OCI-LY7 (cell line): ENCODE measurements around the gene KRTDAP. TPM values are rescaled to one million over a fixed set of nuclear protein-coding genes. Genes with fewer than 3 reads are reported as not detected.
A peak's percentile ranks its signal among the peaks of the same experiment; 100 is the strongest.

Experiments
- BruUV-seq: library from RNA; stranded (reverse); fragments of 400-500 nt; replicated peaks from 2 replicates; lab custom pipeline; 2021; lab: Mats Ljungman, UMichigan
- CTCF ChIA-PET: fragments of 300-600 bp; sonication (Branson Sonifier 250); formaldehyde crosslinking; loops from one replicate; lab custom pipeline; 2022; ENCODE audit warnings: antibody characterized with exemption; ENCODE audit not compliant: unreplicated experiment; lab: Charles Lee
- POLR2A ChIA-PET: fragments of 300-600 bp; sonication (Branson Sonifier 250); formaldehyde crosslinking; loops from one replicate; lab custom pipeline; 2022; ENCODE audit warnings: antibody characterized with exemption; lab: Charles Lee
- DNase-seq: peaks from one replicate; pipeline ENCODE4 v3.0.0-alpha.2; 2015; ENCODE audit warnings: low spot score
- H2AFZ ChIP-seq: fragments of 200-600 bp; sonication (generic), shearing (Covaris generic); 2 replicates; pipeline ENCODE4 v1.6.1; 2014; ENCODE audit warnings: mild to moderate bottlenecking, antibody characterized with exemption, low read length, moderate library complexity
- H3K27ac ChIP-seq: fragments of 200-600 bp; sonication (generic); 2 replicates; pipeline ENCODE4 v1.5.1; 2014; ENCODE audit warnings: mixed run types, low read depth, mild to moderate bottlenecking, moderate library complexity, low read length, inconsistent platforms; ENCODE audit not compliant: poor library complexity, severe bottlenecking
- H3K36me3 ChIP-seq: fragments of 200-600 bp; sonication (generic); 2 replicates; pipeline ENCODE4 v1.6.1; 2014; ENCODE audit warnings: mild to moderate bottlenecking, antibody characterized with exemption, low read length, moderate library complexity, mixed read lengths; ENCODE audit not compliant: insufficient read depth
- H3K4me1 ChIP-seq: fragments of 200-600 bp; sonication (generic); 2 replicates; pipeline ENCODE4 v1.5.1; 2014; ENCODE audit warnings: mild to moderate bottlenecking, low read length; ENCODE audit not compliant: insufficient read depth, poor library complexity, severe bottlenecking
- H3K4me2 ChIP-seq: fragments of 200-600 bp; sonication (generic); 2 replicates; pipeline ENCODE4 v1.6.1; 2014; ENCODE audit warnings: mild to moderate bottlenecking, low read length
- H3K4me3 ChIP-seq: fragments of 200-600 bp; sonication (generic); 2 replicates; pipeline ENCODE4 v1.5.1; 2014; ENCODE audit warnings: mild to moderate bottlenecking, low read depth, low read length; ENCODE audit not compliant: poor library complexity, severe bottlenecking
- H3K79me2 ChIP-seq: fragments of 200-600 bp; sonication (generic); 2 replicates; pipeline ENCODE4 v1.6.1; 2016; ENCODE audit warnings: low read depth, mild to moderate bottlenecking, low read length, moderate library complexity, mixed read lengths; ENCODE audit not compliant: insufficient read depth
- H3K9me2 ChIP-seq: fragments of 200-600 bp; sonication (generic); 2 replicates; pipeline ENCODE4 v1.6.1; 2016; ENCODE audit warnings: mild to moderate bottlenecking, low read length, mixed read lengths; ENCODE audit not compliant: insufficient read depth
- H3K9me3 ChIP-seq: fragments of 200-600 bp; sonication (generic); 2 replicates; pipeline ENCODE4 v1.6.1; 2014; ENCODE audit warnings: mild to moderate bottlenecking, mixed run types, low read length, mixed read lengths
- H4K20me1 ChIP-seq: fragments of 200-600 bp; sonication (generic); 2 replicates; pipeline ENCODE4 v1.6.1; 2014; ENCODE audit warnings: mild to moderate bottlenecking, antibody characterized with exemption, low read length, moderate library complexity, mixed read lengths; ENCODE audit not compliant: insufficient read depth
- CTCF ChIP-seq: fragments of 200-600 bp; sonication (generic); conservative IDR thresholded peaks from 2 replicates; pipeline ENCODE4 v1.5.1; 2014; ENCODE audit warnings: mild to moderate bottlenecking, antibody characterized with exemption, low read length, moderate library complexity, mixed read lengths
- EZH2phosphoT487 ChIP-seq: fragments of 200-600 bp; sonication (generic); IDR thresholded peaks from 2 replicates; pipeline ENCODE4 v1.6.1; 2018; ENCODE audit warnings: low read depth, borderline replicate concordance, mild to moderate bottlenecking, mixed run types, antibody characterized with exemption, low read length, moderate library complexity, mixed read lengths
- intact Hi-C: fragments of 100-400 bp; cut with micrococcal nuclease; formaldehyde crosslinking; loops from one replicate; pipeline ENCODE4 v1.10.0; 2022; ENCODE audit not compliant: unreplicated experiment
- total RNA-seq, 2 experiments: library from RNA; depleted of rRNA in 1 of 2; stranded (reverse); fragments of >200 nt in 1 of 2; shearing (Covaris generic) in 1 of 2; gene quantifications; 2 replicates each; pipeline ENCODE4 v1.2.3, GENCODE V29; 2014 to 2022

Gene KRTDAP
- total RNA-seq, 2 experiments from 2014 or later, result not detected

DNA sequence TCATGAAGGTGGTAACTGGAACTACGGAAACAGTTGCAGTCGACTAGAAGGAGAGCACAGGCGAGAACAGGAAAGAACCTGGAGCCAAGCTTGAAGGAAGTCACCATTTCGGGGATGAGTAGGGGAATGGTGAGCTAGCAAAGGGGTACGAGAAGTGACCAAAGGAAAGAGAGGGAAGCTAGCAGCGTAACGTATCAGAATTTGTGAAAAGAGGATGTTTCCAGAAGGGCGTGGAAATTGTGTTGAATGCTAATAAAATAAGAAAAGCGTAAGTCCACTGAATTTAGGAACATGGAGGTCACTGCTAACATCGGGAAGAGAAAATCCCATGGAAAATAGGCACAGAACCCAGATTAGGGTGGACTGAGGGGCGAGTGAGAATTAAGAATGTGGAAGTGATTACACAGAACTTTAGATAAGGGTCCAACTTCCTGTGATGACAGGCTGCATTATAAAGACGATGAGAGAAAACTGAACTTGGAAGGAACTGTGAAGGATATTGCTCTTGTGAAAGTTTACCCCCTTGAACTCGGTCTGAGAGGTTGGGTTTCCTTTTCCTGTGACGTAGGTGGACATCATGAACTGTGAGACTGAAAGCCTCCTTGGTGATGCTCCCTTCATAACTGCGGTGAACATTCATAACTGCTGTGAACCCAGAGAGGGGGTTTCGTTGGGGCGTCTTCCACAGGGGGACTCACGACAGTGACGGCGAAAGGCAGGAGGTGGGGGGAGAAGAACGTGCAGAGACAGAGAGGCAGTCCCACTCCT is 44.3 kb downstream of the KRTDAP start:
- no peak overlapping the region for H3K27ac ChIP-seq
- CTCF ChIA-PET, result no interaction called here
- H4K20me1 ChIP-seq, result no peaks in the 10 kb centered on the region
- H3K36me3 ChIP-seq, result no peaks in the 10 kb centered on the region
- no peak overlapping the region for H2AFZ ChIP-seq
- intact Hi-C loops, result no loop called here
- no peak for TF ChIP-seq CTCF
- no peak for TF ChIP-seq EZH2phosphoT487
- DNase-seq, result no peak
- peaks cover 10% of the 10 kb centered on the region for H3K4me1 ChIP-seq
- H3K9me3 ChIP-seq, result no peaks in the 10 kb centered on the region
- POLR2A ChIA-PET, result no interaction called here
- H3K9me2 ChIP-seq, result no peaks in the 10 kb centered on the region
- no TSS peak for BruUV-seq
- no peak overlapping the region for H3K4me3 ChIP-seq
- no peak overlapping the region for H3K4me2 ChIP-seq
- no peaks in the 10 kb centered on the region for H3K79me2 ChIP-seq

DNA sequence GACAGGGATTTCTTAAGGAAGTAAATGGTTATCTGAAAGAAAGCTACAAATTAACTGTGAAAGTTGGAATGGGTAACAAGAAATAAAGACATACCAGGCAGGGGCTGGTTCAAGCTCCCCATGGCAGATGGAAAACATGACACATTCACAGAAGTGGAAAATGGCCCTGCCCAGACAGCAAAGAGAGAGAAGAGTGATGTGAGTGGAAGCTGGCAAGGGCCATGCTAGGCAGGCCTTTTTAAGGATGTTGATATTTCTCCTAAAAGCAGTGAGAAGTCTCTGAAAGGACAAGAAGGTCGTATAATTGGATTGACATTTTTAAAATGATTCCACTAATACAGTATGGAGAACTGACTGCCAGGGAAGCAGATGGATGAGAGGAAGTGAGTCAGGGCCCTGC is 45.5 kb downstream of the KRTDAP start:
- no peak for DNase-seq
- Histone ChIP-seq H3K36me3 (no peaks in the 10 kb centered on the region), H2AFZ (no peak overlapping the region), H3K9me2 (no peaks in the 10 kb centered on the region), H3K27ac (no peak overlapping the region), H4K20me1 (no peaks in the 10 kb centered on the region; the same call in 1 of the 2 replicates), H3K9me3 (no peaks in the 10 kb centered on the region), H3K79me2 (no peaks in the 10 kb centered on the region), H3K4me2 (no peak overlapping the region), H3K4me1 (peaks cover 10% of the 10 kb centered on the region), H3K4me3 (no peak overlapping the region)
- ChIA-PET POLR2A (no interaction called here), CTCF (no interaction called here)
- TF ChIP-seq CTCF (no peak), EZH2phosphoT487 (no peak)
- no TSS peak for BruUV-seq
- intact Hi-C loops, result no loop called here

GRCh38 chr19:35442091-35442490 is 48.2 kb downstream of the KRTDAP start:
- ChIA-PET POLR2A (no interaction called here), CTCF (no interaction called here)
- no TSS peak for BruUV-seq

More at GRCh38 chr19:35442091-35442490, 48.2 kb downstream of the KRTDAP start:
- Histone ChIP-seq H4K20me1 (no peaks in the 10 kb centered on the region; the same call in 1 of the 2 replicates), H3K9me2 (no peaks in the 10 kb centered on the region), H3K4me1 (peaks cover 10% of the 10 kb centered on the region), H3K36me3 (no peaks in the 10 kb centered on the region), H3K27ac (no peak overlapping the region), H2AFZ (no peak overlapping the region), H3K4me3 (no peak overlapping the region), H3K9me3 (no peaks in the 10 kb centered on the region), H3K79me2 (no peaks in the 10 kb centered on the region), H3K4me2 (0 out of 2 replicates have a peak overlapping the region, but pooled peaks have one; percentile 19)
- no peak for DNase-seq
- intact Hi-C loops, result no loop called here
- no peak for TF ChIP-seq EZH2phosphoT487
- no peak for TF ChIP-seq CTCF
